ENCODE results near the gene ARL2BP. TPM values are rescaled to one million over a fixed set of nuclear protein-coding genes. Genes with fewer than 3 reads are reported as not detected.

The ARL2BP gene
- total and polyA plus RNA-seq, 9 of the 15 experiments (the other 6 are each of a cell fraction or from before 2014, with no cell fraction given), result 16.7 to 41.8 (median 27.2) TPM

DNA sequence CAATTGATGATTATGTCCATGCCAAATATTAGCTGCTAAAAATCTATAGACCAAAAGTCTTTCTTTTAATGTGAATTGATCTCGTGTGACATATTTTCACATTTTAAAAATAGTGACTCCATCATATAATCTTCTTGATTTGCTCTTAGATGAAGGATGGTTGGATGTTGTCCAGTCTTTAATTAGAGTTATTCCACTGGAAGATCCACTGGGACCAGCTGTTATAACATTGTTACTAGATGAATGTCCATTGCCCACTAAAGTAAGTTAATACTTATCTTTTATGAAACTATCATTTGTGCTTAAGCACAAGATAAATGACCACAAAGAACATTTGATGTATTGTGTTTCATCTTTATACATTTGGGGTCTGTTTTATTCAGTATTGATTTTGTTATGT, 36.1 kb upstream of the ARL2BP start:
- in situ Hi-C loops (cut with MboI), result no loop called here
- ATAC-seq (no peak), FAIRE-seq (no peak), DNase-seq (ENCODE audit: extremely low read depth in 1 of 4, low spot score in 3 of 4) (no peak)
- no peak overlapping the region for H2AFZ ChIP-seq (ENCODE audit: low read depth, low read length)
- CTCF ChIA-PET (ENCODE audit: low intra/inter-chr PET ratio), result no interaction called here
- no TSS peak for BruUV-seq (replicated peaks)
- no peak overlapping the region for H3K4me2 ChIP-seq (ENCODE audit: insufficient read depth, low read length)
- intact Hi-C loops (cut with micrococcal nuclease), result no loop called here
- peaks cover 70% of the 10 kb centered on the region for H3K36me3 ChIP-seq (ENCODE audit: control insufficient read depth, insufficient read depth, low read length)
- peaks cover 2% of the 10 kb centered on the region; the same call in 1 of the 3 replicates for H3K79me2 ChIP-seq (ENCODE audit: control insufficient read depth, insufficient read depth, low read length)
- no peaks in the 10 kb centered on the region for H3K9me3 ChIP-seq (replicated peaks; ENCODE audit: control insufficient read depth, insufficient read depth, low read depth, low read length)
- no peaks in the 10 kb centered on the region for H3K4me1 ChIP-seq (replicated peaks in 1 of 2; ENCODE audit: control insufficient read depth in 2 of 2, insufficient read depth in 2 of 2, low read length in 2 of 2)
- 100% methylated on average over 1 of the region's 1 CpG for WGBS (ENCODE audit: insufficient coverage, low coverage, missing lambda C conversion rate)
- no peak overlapping the region for H3K4me3 ChIP-seq
- POLR2A ChIA-PET, result no interaction called here
- H4K20me1 ChIP-seq (replicated peaks; ENCODE audit: control insufficient read depth, insufficient read depth, low read length), result 0 out of 2 replicates have a peak, but pooled peaks cover 3% of the 10 kb centered on the region
- H3K27ac ChIP-seq (ENCODE audit: extremely low read depth, low read depth, low read length), result no peak overlapping the region
- no peaks in the 10 kb centered on the region for H3K9me1 ChIP-seq (ENCODE audit: control insufficient read depth, insufficient read depth, low read length)
- H3K9ac ChIP-seq (ENCODE audit: insufficient read depth in 1 of 2, low read depth in 2 of 2, low read length in 2 of 2), result no peak overlapping the region
- TF ChIP-seq NR2C1 (IDR thresholded peaks at IDR 0.05) (no peak), NR2C1 (tag; IDR thresholded peaks at IDR 0.05) (no peak), ZNF561 (CRISPR knock-in tag; conservative IDR thresholded peaks at IDR 0.05) (no peak), ZNF133 (CRISPR knock-in tag; IDR thresholded peaks at IDR 0.05) (no peak)
- TF ChIP-seq, protein P1, sequence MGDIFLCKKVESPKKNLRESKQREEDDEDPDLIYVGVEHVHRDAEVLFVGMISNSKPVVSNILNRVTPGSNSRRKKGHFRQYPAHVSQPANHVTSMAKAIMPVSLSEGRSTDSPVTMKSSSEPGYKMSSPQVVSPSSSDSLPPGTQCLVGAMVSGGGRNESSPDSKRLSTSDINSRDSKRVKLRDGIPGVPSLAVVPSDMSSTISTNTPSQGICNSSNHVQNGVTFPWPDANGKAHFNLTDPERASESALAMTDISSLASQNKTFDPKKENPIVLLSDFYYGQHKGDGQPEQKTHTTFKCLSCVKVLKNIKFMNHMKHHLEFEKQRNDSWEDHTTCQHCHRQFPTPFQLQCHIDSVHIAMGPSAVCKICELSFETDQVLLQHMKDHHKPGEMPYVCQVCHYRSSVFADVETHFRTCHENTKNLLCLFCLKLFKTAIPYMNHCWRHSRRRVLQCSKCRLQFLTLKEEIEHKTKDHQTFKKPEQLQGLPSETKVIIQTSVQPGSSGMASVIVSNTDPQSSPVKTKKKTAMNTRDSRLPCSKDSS (IDR thresholded peaks at IDR 0.05; ENCODE audit: low read depth, partially characterized antibody), result no peak
- H3K27me3 ChIP-seq (ENCODE audit: control insufficient read depth in 2 of 2, insufficient read depth in 2 of 2, low read length in 2 of 2), result no peaks in the 10 kb centered on the region

DNA sequence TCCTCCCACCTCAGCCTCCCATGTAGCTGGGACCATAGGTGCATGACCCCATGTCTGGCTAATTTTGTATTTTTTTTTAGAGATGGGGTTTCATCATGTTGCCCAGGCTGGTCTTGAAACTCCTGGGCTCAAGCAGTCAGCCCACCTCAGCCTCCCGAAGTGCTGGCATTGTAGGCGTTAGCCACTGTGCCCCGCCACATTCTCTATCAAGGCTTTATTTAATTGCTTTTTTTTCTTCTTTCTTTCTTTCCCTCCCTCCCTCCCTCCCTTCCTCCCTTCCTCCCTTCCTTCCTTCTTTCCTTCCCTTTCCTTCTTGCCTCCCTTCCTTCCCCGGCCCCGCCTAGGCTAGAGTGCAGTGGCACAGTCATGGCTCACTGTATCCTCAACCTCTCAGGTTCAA, 35.3 kb upstream of the ARL2BP start:
- TF ChIP-seq HOXB6 (CRISPR knock-in tag; IDR thresholded peaks at IDR 0.05; ENCODE audit: borderline replicate concordance) (no peak), NCOA1 (IDR thresholded peaks at IDR 0.05; ENCODE audit: low read depth) (no peak)
- TF ChIP-seq, protein P2, sequence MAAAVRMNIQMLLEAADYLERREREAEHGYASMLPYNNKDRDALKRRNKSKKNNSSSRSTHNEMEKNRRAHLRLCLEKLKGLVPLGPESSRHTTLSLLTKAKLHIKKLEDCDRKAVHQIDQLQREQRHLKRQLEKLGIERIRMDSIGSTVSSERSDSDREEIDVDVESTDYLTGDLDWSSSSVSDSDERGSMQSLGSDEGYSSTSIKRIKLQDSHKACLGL (CRISPR knock-in tag; IDR thresholded peaks at IDR 0.05; ENCODE audit: borderline replicate concordance, poor library complexity, severe bottlenecking), result no peak
- DNase-seq (ENCODE audit: extremely low read depth in 1 of 4, low spot score in 3 of 4) (no peak), ATAC-seq (no peak), FAIRE-seq (no peak)
- H3K27ac ChIP-seq (ENCODE audit: extremely low read depth, low read depth, low read length), result no peak overlapping the region
- CTCF ChIA-PET (ENCODE audit: low intra/inter-chr PET ratio), result no interaction called here
- WGBS (ENCODE audit: insufficient coverage, low coverage, missing lambda C conversion rate), result 36% methylated on average over 2 of the region's 5 CpGs
- no peaks in the 10 kb centered on the region for H3K4me1 ChIP-seq (replicated peaks in 1 of 2; ENCODE audit: control insufficient read depth in 2 of 2, insufficient read depth in 2 of 2, low read length in 2 of 2)
- BruUV-seq (replicated peaks), result no TSS peak
- H3K79me2 ChIP-seq (ENCODE audit: control insufficient read depth, insufficient read depth, low read length), result peaks cover 1% of the 10 kb centered on the region; the same call in 1 of the 3 replicates
- intact Hi-C loops (cut with micrococcal nuclease), result no loop called here
- 0 out of 2 replicates have a peak, but pooled peaks cover 3% of the 10 kb centered on the region for H4K20me1 ChIP-seq (replicated peaks; ENCODE audit: control insufficient read depth, insufficient read depth, low read length)
- H3K9me1 ChIP-seq (ENCODE audit: control insufficient read depth, insufficient read depth, low read length), result no peaks in the 10 kb centered on the region
- no peaks in the 10 kb centered on the region for H3K9me3 ChIP-seq (replicated peaks; ENCODE audit: control insufficient read depth, insufficient read depth, low read depth, low read length)
- H3K9ac ChIP-seq (ENCODE audit: insufficient read depth in 1 of 2, low read depth in 2 of 2, low read length in 2 of 2), result no peak overlapping the region
- H3K36me3 ChIP-seq (ENCODE audit: control insufficient read depth, insufficient read depth, low read length), result peaks cover 73% of the 10 kb centered on the region
- no peaks in the 10 kb centered on the region for H3K27me3 ChIP-seq (ENCODE audit: control insufficient read depth in 2 of 2, insufficient read depth in 2 of 2, low read length in 2 of 2)
- H2AFZ ChIP-seq (ENCODE audit: low read depth, low read length), result no peak overlapping the region
- H3K4me2 ChIP-seq (ENCODE audit: insufficient read depth, low read length), result no peak overlapping the region
- in situ Hi-C loops (cut with MboI), result no loop called here
- POLR2A ChIA-PET, result no interaction called here
- H3K4me3 ChIP-seq, result no peak overlapping the region

Data from K562 (cell line).